IMR-90 (cell line): ENCODE results near the gene ANTXR1. TPM values are rescaled to one million over a fixed set of nuclear protein-coding genes. Genes with fewer than 3 reads are reported as not detected.
A peak's percentile ranks its signal among the peaks of the same experiment; 100 is the strongest.

ENCODE experiments used
- ATAC-seq: fragments of 200-7000 bp; cut with Tn5 transposase; 2 replicates; pipeline ENCODE4 v1.9.1; 2020; ENCODE audit warnings: low read depth, mild to moderate bottlenecking, moderate library complexity
- BruUV-seq: library from RNA; stranded (reverse); fragments of 400-500 nt; replicated peaks from 2 replicates; lab custom pipeline; 2021; lab: Mats Ljungman, UMichigan
- CTCF ChIA-PET: fragments of 300-600 bp; formaldehyde crosslinking; extraction: SDS; loops from one replicate; lab custom pipeline; 2021; ENCODE audit warnings: antibody characterized with exemption; lab: Yijun Ruan, JAX
- POLR2A ChIA-PET: fragments of 300-600 bp; sonication (Branson Sonifier 250); formaldehyde crosslinking; loops from one replicate; lab custom pipeline; 2022; ENCODE audit warnings: antibody characterized with exemption; ENCODE audit not compliant: unreplicated experiment; lab: Charles Lee
- DNase-seq: peaks from one replicate; pipeline ENCODE4 v3.0.0; 2013
- H2AFZ ChIP-seq: replicated peaks from 2 replicates; pipeline ENCODE3; 2013; ENCODE audit warnings: low read length, mild to moderate bottlenecking; ENCODE audit not compliant: poor library complexity
- H2AK5ac ChIP-seq: 2 replicates; pipeline ENCODE4 v1.6.1; 2013; ENCODE audit warnings: low read depth, low read length, inconsistent platforms
- H2AK9ac ChIP-seq: replicated peaks from 2 replicates; pipeline ENCODE3; 2013; ENCODE audit warnings: mild to moderate bottlenecking, low read depth, low read length, moderate library complexity; ENCODE audit not compliant: poor library complexity
- H2BK120ac ChIP-seq: 2 replicates; pipeline ENCODE4 v1.6.1; 2013; ENCODE audit warnings: low read depth, low read length, inconsistent platforms
- H2BK15ac ChIP-seq: 3 replicates; pipeline ENCODE4 v1.6.1; 2013; ENCODE audit warnings: low read depth, low read length, inconsistent platforms
- H2BK20ac ChIP-seq: 2 replicates; pipeline ENCODE4 v1.6.1; 2013; ENCODE audit warnings: low read depth, mild to moderate bottlenecking, inconsistent platforms, low read length, moderate library complexity
- H2BK5ac ChIP-seq: 2 replicates; pipeline ENCODE4 v1.6.1; 2013; ENCODE audit warnings: mild to moderate bottlenecking, low read depth, low read length, inconsistent platforms; ENCODE audit not compliant: poor library complexity, severe bottlenecking
- H3K14ac ChIP-seq: replicated peaks from 2 replicates; pipeline ENCODE4 v1.6.1; 2013; ENCODE audit warnings: low read depth, low read length, inconsistent platforms
- H3K18ac ChIP-seq: 2 replicates; pipeline ENCODE4 v1.6.1; 2013; ENCODE audit warnings: low read depth, low read length, control low read depth
- H3K23ac ChIP-seq: 2 replicates; pipeline ENCODE4 v1.6.1; 2013; ENCODE audit warnings: low read depth, low read length, inconsistent platforms
- H3K27ac ChIP-seq: 2 replicates; pipeline ENCODE4 v1.5.1; 2013; ENCODE audit warnings: mild to moderate bottlenecking, control low read depth, low read length; ENCODE audit not compliant: insufficient read depth
- H3K27me3 ChIP-seq: 2 replicates; pipeline ENCODE4 v1.6.1; 2013; ENCODE audit warnings: low read length; ENCODE audit not compliant: control insufficient read depth, insufficient read depth
- H3K36me3 ChIP-seq: 2 replicates; pipeline ENCODE4 v1.6.1; 2013; ENCODE audit warnings: low read length, mixed read lengths; ENCODE audit not compliant: control insufficient read depth, insufficient read depth
- H3K4ac ChIP-seq: 2 replicates; pipeline ENCODE4 v1.6.1; 2013; ENCODE audit warnings: low read depth, low read length, inconsistent platforms
- H3K4me1 ChIP-seq: 2 replicates; pipeline ENCODE4 v1.6.1; 2013; ENCODE audit warnings: low read length, mixed read lengths; ENCODE audit not compliant: control insufficient read depth, insufficient read depth
- H3K4me2 ChIP-seq: 2 replicates; pipeline ENCODE4 v1.6.1; 2013; ENCODE audit warnings: low read depth, mild to moderate bottlenecking, control low read depth, low read length, moderate library complexity
- H3K4me3 ChIP-seq: 2 replicates; pipeline ENCODE4 v1.5.1; 2013; ENCODE audit warnings: low read depth, mild to moderate bottlenecking, control low read depth, low read length, moderate library complexity; ENCODE audit not compliant: insufficient read depth
- H3K56ac ChIP-seq: 2 replicates; pipeline ENCODE4 v1.6.1; 2013; ENCODE audit warnings: low read length, inconsistent platforms; ENCODE audit not compliant: insufficient read depth; ENCODE audit errors: extremely low read depth
- H3K79me1 ChIP-seq, 2 experiments: 2 replicates each; pipeline ENCODE4 v1.6.1; 2013; ENCODE audit warnings: low read length in 2 of 2, inconsistent platforms in 1 of 2, low read depth in 1 of 2
- H3K9ac ChIP-seq: 2 replicates; pipeline ENCODE4 v1.6.1; 2013; ENCODE audit warnings: low read depth, low read length, control low read depth
- H3K9me1 ChIP-seq: 2 replicates; pipeline ENCODE4 v1.6.1; 2013; ENCODE audit warnings: low read length, inconsistent platforms; ENCODE audit not compliant: insufficient read depth
- H3K9me3 ChIP-seq: 2 replicates; pipeline ENCODE4 v1.6.1; 2013; ENCODE audit warnings: low read length; ENCODE audit not compliant: control insufficient read depth, insufficient read depth
- H4K20me1 ChIP-seq: 2 replicates; pipeline ENCODE4 v1.6.1; 2013; ENCODE audit warnings: low read length, inconsistent platforms; ENCODE audit not compliant: insufficient read depth
- H4K5ac ChIP-seq: 2 replicates; pipeline ENCODE4 v1.6.1; 2013; ENCODE audit warnings: mild to moderate bottlenecking, low read depth, low read length, control low read depth
- H4K8ac ChIP-seq, 2 experiments: 2 replicates each; pipeline ENCODE4 v1.6.1; 2013; ENCODE audit warnings: low read depth in 2 of 2, low read length in 2 of 2, control low read depth in 1 of 2, inconsistent platforms in 1 of 2
- H4K91ac ChIP-seq: 2 replicates; pipeline ENCODE4 v1.6.1; 2013; ENCODE audit warnings: low read depth, low read length, inconsistent platforms; ENCODE audit not compliant: insufficient read depth
- MAFK ChIP-seq: IDR thresholded peaks from 2 replicates; pipeline ENCODE4 v1.6.1; 2012; ENCODE audit warnings: low read depth, low read length, improper control_type of control experiment
- POLR2A ChIP-seq: IDR thresholded peaks from 2 replicates; pipeline ENCODE4 v1.6.1; 2012; ENCODE audit warnings: mild to moderate bottlenecking, low read depth, low read length
- WGBS, 2 experiments: methylation state at CpG; one replicate each; pipeline versions ENCODE4 v1.1.5 to v1.1.7; 2013; ENCODE audit warnings: missing lambda C conversion rate in 2 of 2; ENCODE audit not compliant: insufficient read length in 1 of 2; ENCODE audit errors: extremely low coverage in 2 of 2; 5-methylcytosine and 5-hydroxymethylcytosine counted together
- dilution Hi-C: fragments of 300-500 bp; cut with HindIII; formaldehyde crosslinking; loops from one replicate; pipeline ENCODE4 v1.14.3; 2018; ENCODE audit warnings: low sequenced_read_pairs; ENCODE audit not compliant: unreplicated experiment
- in situ Hi-C: fragments of 300-500 bp; cut with MboI; formaldehyde crosslinking; loops from 3 replicates; pipeline ENCODE4 v1.14.3; 2019; ENCODE audit warnings: low sequenced_read_pairs, inconsistent platforms, mixed read lengths
- intact Hi-C: fragments of 100-400 bp; cut with micrococcal nuclease; formaldehyde crosslinking; loops from 2 replicates; pipeline ENCODE4 v1.10.0; 2022
- polyA plus RNA-seq, 3 experiments: library from polyadenylated mRNA; depleted of rRNA; stranded (reverse); fragments of >200 nt; gene quantifications; 2 replicates each; pipeline ENCODE4 v1.2.3, GENCODE V29; 2012; ENCODE audit warnings: low replicate concordance in 1 of 3
- total RNA-seq: library from RNA; depleted of rRNA; stranded (reverse); fragments of >200 nt; gene quantifications from 2 replicates; pipeline ENCODE4 v1.2.3, GENCODE V29; 2012

The ANTXR1 gene
- total and polyA plus RNA-seq, 2 of the 4 experiments (the other 2 are of a cell fraction): 27.2 to 36.9 TPM

GRCh38 chr2:69216535-69217332 lies 203.8 kb downstream of the ANTXR1 start:
- dilution Hi-C loops: no loop called here
- Histone ChIP-seq H3K4me3 (no peak overlapping the region), H3K27ac (peak overlapping the region; percentile 41; the same call in 1 of the 2 replicates), H3K4me1 (peaks cover 25% of the 10 kb centered on the region), H3K14ac (peak overlapping the region; percentile 76), H3K36me3 (peaks cover 36% of the 10 kb centered on the region), H2BK120ac (peak overlapping the region; percentile 65), H4K5ac (peak overlapping the region; percentile 30), H3K27me3 (no peaks in the 10 kb centered on the region), H3K9me3 (no peaks in the 10 kb centered on the region), H3K9me1 (peaks cover 36% of the 10 kb centered on the region), H3K23ac (peak overlapping the region; percentile 18; the same call in 1 of the 2 replicates), H2BK20ac (peak overlapping the region; percentile 48; the same call in 1 of the 2 replicates), H2BK5ac (peak overlapping the region; percentile 45), H2AFZ (peak overlapping the region; percentile 37), H4K8ac (peak overlapping the region in 1 of 2 experiments; percentile 70; a peak in 1 of 4 replicates), H3K18ac (peak overlapping the region; percentile 85), H2AK5ac (peak overlapping the region; percentile 40; the same call in 1 of the 2 replicates), H2AK9ac (no peak overlapping the region), H4K20me1 (no peaks in the 10 kb centered on the region), H3K4me2 (no peak overlapping the region), H3K9ac (no peak overlapping the region), H3K56ac (no peak overlapping the region), H3K4ac (peak overlapping the region; percentile 62), H2BK15ac (peak overlapping the region; percentile 43; the same call in 1 of the 3 replicates), H3K79me1 (peaks cover 0 to 52% of the 10 kb centered on the region in 2 experiments; a peak in 2 of 4 replicates), H4K91ac (0 out of 2 replicates have a peak overlapping the region, but pooled peaks have one; percentile 35)
- TF ChIP-seq MAFK (0 out of 2 replicates have a peak, but pooled peaks have one; percentile 35), POLR2A (no peak)
- ATAC-seq (peak; percentile 16; the same call in 1 of the 2 replicates), DNase-seq (peak; percentile 85)
- POLR2A ChIA-PET: no interaction called here
- CTCF ChIA-PET: interaction anchor here (1.9 kb wide), 1 partner anchor 23 kb away, joined by 4 read pairs; no protein-coding TSS in a partner anchor
- no TSS peak for BruUV-seq
- in situ Hi-C loops: no loop called here
- WGBS, 2 experiments: 27% methylated on average over 2 of the region's 4 CpGs; no CpG with 5 or more reads in 1 of the 2 experiments
- intact Hi-C loops: no loop called here
